Measurements from ENCODE around the gene ILK.

DNA sequence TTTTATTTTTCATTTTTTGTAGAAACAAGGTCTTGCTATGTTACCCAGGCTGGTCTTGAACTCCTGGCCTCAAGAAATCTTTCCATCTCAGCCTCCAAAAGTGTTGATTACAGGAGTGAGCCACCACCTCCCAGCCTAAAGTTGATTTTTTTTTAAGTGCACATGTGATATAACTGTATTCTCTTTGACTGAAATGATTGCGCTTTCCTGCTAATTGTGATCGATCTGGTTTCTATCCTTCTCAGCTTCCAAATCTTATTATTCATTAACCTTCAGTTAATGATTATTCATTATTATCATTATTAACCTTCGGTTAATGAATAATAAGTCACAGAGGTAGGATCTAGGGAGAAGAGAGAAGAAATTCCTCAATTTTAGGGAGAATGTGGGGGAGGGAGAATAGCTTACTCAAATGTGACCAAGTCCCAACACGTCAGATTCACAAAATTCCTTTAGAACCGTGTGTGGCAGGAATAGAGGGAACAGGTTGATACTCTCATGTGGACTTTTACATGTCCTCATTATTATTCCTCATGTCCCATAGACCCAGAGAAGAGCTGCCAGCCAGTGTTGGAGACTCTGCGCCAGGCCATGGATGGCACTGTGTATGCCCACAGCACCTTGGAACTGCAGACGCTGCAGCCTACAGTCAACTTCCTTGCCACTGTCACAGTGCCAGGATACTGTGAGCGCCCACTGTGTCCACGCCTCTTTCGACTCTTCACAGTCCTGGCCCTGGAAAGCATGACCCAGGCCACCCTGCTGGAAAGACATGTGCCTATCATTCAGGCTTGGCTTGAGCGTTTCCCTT is 47.2 kb upstream of the ILK start:
- no peak for TF ChIP-seq FOSL1 (IDR thresholded peaks at IDR 0.05; ENCODE audit: low read depth)
- TF ChIP-seq, protein P1, sequence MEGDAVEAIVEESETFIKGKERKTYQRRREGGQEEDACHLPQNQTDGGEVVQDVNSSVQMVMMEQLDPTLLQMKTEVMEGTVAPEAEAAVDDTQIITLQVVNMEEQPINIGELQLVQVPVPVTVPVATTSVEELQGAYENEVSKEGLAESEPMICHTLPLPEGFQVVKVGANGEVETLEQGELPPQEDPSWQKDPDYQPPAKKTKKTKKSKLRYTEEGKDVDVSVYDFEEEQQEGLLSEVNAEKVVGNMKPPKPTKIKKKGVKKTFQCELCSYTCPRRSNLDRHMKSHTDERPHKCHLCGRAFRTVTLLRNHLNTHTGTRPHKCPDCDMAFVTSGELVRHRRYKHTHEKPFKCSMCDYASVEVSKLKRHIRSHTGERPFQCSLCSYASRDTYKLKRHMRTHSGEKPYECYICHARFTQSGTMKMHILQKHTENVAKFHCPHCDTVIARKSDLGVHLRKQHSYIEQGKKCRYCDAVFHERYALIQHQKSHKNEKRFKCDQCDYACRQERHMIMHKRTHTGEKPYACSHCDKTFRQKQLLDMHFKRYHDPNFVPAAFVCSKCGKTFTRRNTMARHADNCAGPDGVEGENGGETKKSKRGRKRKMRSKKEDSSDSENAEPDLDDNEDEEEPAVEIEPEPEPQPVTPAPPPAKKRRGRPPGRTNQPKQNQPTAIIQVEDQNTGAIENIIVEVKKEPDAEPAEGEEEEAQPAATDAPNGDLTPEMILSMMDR (IDR thresholded peaks at IDR 0.05 in 2 of 3, conservative IDR thresholded peaks at IDR 0.05 in 1 of 3; ENCODE audit: borderline replicate concordance in 1 of 3, insufficient read depth in 1 of 3, low read depth in 2 of 3, low read length in 2 of 3): no peak
- no peak for TF ChIP-seq RAD21 (IDR thresholded peaks at IDR 0.05; ENCODE audit: low read depth)
- TF ChIP-seq, protein P2, sequence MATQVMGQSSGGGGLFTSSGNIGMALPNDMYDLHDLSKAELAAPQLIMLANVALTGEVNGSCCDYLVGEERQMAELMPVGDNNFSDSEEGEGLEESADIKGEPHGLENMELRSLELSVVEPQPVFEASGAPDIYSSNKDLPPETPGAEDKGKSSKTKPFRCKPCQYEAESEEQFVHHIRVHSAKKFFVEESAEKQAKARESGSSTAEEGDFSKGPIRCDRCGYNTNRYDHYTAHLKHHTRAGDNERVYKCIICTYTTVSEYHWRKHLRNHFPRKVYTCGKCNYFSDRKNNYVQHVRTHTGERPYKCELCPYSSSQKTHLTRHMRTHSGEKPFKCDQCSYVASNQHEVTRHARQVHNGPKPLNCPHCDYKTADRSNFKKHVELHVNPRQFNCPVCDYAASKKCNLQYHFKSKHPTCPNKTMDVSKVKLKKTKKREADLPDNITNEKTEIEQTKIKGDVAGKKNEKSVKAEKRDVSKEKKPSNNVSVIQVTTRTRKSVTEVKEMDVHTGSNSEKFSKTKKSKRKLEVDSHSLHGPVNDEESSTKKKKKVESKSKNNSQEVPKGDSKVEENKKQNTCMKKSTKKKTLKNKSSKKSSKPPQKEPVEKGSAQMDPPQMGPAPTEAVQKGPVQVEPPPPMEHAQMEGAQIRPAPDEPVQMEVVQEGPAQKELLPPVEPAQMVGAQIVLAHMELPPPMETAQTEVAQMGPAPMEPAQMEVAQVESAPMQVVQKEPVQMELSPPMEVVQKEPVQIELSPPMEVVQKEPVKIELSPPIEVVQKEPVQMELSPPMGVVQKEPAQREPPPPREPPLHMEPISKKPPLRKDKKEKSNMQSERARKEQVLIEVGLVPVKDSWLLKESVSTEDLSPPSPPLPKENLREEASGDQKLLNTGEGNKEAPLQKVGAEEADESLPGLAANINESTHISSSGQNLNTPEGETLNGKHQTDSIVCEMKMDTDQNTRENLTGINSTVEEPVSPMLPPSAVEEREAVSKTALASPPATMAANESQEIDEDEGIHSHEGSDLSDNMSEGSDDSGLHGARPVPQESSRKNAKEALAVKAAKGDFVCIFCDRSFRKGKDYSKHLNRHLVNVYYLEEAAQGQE (IDR thresholded peaks at IDR 0.05; ENCODE audit: low read depth): no peak
- no peak for TF ChIP-seq POLR2A (IDR thresholded peaks at IDR 0.05; ENCODE audit: borderline replicate concordance, extremely low read depth, insufficient read depth, insufficient read length)
- TF ChIP-seq POLR2AphosphoS5 (IDR thresholded peaks at IDR 0.05; ENCODE audit: low read depth, low read length): no peak
- no peak for TF ChIP-seq SIN3A (IDR thresholded peaks at IDR 0.05; ENCODE audit: low read depth)
- no peak for TF ChIP-seq EGR1 (IDR thresholded peaks at IDR 0.05; ENCODE audit: low read depth)
- TF ChIP-seq JUND (IDR thresholded peaks at IDR 0.05): no peak
- no peak for TF ChIP-seq EZH2 (IDR thresholded peaks at IDR 0.05)

Measured in HCT116 (cell line).